ENCODE results near the gene COX17. TPM values are rescaled to one million over a fixed set of nuclear protein-coding genes. Genes with fewer than 3 reads are reported as not detected.

Gene COX17
- total and polyA plus RNA-seq, 12 donors = 38.3 to 555 (median 104) TPM

DNA sequence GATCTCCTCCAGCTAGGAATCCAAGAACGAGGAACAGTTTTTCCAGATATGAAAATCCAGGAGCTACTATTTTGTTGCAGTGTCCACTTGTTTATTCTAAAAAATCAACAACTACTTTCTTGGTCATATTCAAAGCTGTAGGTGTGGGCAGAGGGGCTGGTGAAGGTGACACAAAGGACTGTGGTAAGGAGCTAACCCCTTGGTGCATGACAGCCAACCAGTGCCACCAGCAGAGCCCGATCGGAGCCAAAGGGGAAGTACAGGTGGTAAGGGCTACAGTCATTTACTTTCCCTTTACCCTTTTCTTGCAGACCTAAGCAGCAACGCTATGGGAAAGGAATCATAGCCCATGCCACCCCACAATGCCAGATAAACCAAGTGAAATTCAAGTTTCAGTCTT, 48.8 kb downstream of the COX17 start:
- no peak for DNase-seq
- no peak overlapping the region for H3K4me3 ChIP-seq
- intact Hi-C loops (cut with DNase I) = no loop called here
- no peaks in the 10 kb centered on the region for H3K27me3 ChIP-seq
- no peaks in the 10 kb centered on the region for H3K36me3 ChIP-seq (replicated peaks in 1 of 2)
- no peaks in the 10 kb centered on the region for H3K9me3 ChIP-seq (replicated peaks in 1 of 3)
- peak overlapping the region in 1 of 5 donors; percentile 29 for H3K27ac ChIP-seq
- 80 to 93% (median 82%) methylated on average over 4 of the region's 4 CpGs for WGBS, 4 donors
- no peak for TF ChIP-seq POLR2A (IDR thresholded peaks at IDR 0.05)
- TF ChIP-seq, protein P1, sequence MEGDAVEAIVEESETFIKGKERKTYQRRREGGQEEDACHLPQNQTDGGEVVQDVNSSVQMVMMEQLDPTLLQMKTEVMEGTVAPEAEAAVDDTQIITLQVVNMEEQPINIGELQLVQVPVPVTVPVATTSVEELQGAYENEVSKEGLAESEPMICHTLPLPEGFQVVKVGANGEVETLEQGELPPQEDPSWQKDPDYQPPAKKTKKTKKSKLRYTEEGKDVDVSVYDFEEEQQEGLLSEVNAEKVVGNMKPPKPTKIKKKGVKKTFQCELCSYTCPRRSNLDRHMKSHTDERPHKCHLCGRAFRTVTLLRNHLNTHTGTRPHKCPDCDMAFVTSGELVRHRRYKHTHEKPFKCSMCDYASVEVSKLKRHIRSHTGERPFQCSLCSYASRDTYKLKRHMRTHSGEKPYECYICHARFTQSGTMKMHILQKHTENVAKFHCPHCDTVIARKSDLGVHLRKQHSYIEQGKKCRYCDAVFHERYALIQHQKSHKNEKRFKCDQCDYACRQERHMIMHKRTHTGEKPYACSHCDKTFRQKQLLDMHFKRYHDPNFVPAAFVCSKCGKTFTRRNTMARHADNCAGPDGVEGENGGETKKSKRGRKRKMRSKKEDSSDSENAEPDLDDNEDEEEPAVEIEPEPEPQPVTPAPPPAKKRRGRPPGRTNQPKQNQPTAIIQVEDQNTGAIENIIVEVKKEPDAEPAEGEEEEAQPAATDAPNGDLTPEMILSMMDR (IDR thresholded peaks at IDR 0.05) = no peak
- H3K4me1 ChIP-seq (replicated peaks in 1 of 2) = peaks cover 15 to 27% of the 10 kb centered on the region in 2 donors

DNA sequence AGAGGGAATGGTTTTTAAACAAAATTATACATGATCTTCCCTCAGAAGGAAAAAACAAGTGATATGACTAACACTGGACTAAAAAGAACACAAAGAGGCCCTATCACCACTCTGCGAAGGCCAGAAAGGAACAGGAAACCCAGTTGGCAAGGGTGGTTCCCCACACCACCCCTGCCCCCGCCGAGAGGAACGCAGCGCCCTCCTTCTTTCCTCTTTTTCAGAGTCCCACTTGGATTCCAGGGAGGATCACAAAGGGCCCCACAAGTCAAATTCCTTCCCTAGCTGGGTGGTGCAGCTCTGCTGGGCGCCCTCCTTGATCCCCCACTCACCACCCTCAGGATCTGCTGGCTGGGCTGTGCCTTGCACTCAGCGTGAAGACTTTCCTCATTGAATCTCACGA, 49.7 kb downstream of the COX17 start:
- Histone ChIP-seq H3K9me3 (replicated peaks in 1 of 3) (no peaks in the 10 kb centered on the region), H3K4me3 (no peak overlapping the region), H3K4me1 (replicated peaks in 1 of 2) (peaks cover 11 to 23% of the 10 kb centered on the region in 2 donors), H3K36me3 (replicated peaks in 1 of 2) (no peaks in the 10 kb centered on the region), H3K27ac (peak overlapping the region in 1 of 5 donors; percentile 37), H3K27me3 (no peaks in the 10 kb centered on the region)
- 59 to 71% (median 70%) methylated on average over 8 of the region's 8 CpGs for WGBS, 4 donors
- no peak for TF ChIP-seq POLR2A (IDR thresholded peaks at IDR 0.05)
- TF ChIP-seq, protein P1 (IDR thresholded peaks at IDR 0.05) = no peak
- peak in 2 of 7 donors; percentile 26 to 36 for DNase-seq
- intact Hi-C loops (cut with DNase I) = no loop called here

DNA sequence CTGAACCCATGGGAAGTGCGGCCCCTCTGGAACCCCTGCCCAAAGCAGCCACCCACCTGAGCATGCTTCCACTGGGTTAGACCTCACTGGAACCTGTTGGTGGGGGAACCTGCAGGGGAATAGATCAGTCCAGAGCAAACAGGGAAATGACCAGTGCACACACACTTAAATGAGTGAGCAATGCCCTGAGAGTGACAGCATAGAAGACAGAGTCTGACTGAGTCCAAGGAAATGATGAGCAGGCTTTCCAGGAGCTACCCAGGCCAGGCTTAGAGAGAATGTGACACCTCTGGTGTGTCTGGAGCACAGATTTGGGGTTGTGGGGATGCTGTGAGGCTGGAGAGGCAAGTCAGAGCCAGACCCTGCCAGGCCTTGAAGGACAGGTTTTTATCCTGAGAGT, 51.0 kb downstream of the COX17 start:
- H3K36me3 ChIP-seq (replicated peaks in 1 of 2) = no peaks in the 10 kb centered on the region
- WGBS, 4 donors = 83 to 100% (median 90%) methylated on average over 1 of the region's 1 CpG
- no peak for DNase-seq
- intact Hi-C loops (cut with DNase I) = no loop called here
- H3K9me3 ChIP-seq (replicated peaks in 1 of 3) = no peaks in the 10 kb centered on the region
- H3K27ac ChIP-seq = no peak overlapping the region
- H3K27me3 ChIP-seq = no peaks in the 10 kb centered on the region
- no peak overlapping the region for H3K4me3 ChIP-seq
- TF ChIP-seq POLR2A (IDR thresholded peaks at IDR 0.05) = no peak
- TF ChIP-seq, protein P1 (IDR thresholded peaks at IDR 0.05) = no peak
- H3K4me1 ChIP-seq (replicated peaks in 1 of 2) = peaks cover 10 to 16% of the 10 kb centered on the region in 2 donors

DNA sequence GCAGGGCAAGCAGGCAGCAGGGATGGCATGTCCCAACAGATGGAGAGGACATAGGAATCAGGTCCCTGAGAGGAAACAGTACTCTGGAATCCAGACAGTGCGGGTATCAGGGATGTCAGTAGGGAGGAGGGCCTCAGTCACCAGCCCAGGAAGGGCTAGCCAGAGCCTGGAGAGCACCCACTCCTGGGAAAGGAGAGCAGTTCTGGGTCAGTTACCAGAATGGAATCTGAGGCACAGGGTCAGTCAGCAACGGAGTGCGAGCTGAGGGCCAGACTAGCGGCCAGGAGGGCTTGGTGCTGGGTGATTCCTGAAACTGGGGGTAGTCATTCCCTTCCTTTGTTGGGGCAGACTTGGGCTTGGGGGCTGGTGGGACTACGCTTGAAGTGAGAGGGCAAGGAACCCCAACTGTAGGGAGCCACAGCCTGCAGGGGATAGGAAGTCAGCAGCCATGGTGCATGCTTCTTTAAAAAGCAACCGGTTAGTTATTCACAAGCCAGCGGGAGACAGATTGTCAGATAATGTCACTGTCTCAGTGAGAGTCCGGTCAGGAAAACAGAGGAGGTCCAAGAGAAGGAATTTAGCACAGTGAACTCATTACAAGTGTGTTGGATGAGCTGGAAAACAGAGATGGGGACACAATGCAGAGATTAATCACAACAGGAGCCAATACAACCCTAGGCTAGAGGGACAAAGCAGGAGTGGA, 51.6 kb downstream of the COX17 start:
- no peak for DNase-seq
- intact Hi-C loops (cut with DNase I) = no loop called here
- TF ChIP-seq POLR2A (IDR thresholded peaks at IDR 0.05) = no peak
- TF ChIP-seq, protein P1 (IDR thresholded peaks at IDR 0.05) = no peak
- Histone ChIP-seq H3K4me3 (no peak overlapping the region), H3K36me3 (replicated peaks in 1 of 2) (no peaks in the 10 kb centered on the region), H3K27me3 (no peaks in the 10 kb centered on the region), H3K9me3 (replicated peaks in 1 of 3) (no peaks in the 10 kb centered on the region), H3K4me1 (replicated peaks in 1 of 2) (peaks cover 8 to 11% of the 10 kb centered on the region in 2 donors), H3K27ac (no peak overlapping the region)
- WGBS, 4 donors = 87 to 89% (median 88%) methylated on average over 8 of the region's 8 CpGs

All from adrenal gland (tissue), 12 donors.